ENCODE results near the gene CCSER1. TPM values are rescaled to one million over a fixed set of nuclear protein-coding genes. Genes with fewer than 3 reads are reported as not detected.

The CCSER1 gene
- total RNA-seq, 4 donors from 2014 or later = 4.0 to 6.0 (median 4.8) TPM

DNA sequence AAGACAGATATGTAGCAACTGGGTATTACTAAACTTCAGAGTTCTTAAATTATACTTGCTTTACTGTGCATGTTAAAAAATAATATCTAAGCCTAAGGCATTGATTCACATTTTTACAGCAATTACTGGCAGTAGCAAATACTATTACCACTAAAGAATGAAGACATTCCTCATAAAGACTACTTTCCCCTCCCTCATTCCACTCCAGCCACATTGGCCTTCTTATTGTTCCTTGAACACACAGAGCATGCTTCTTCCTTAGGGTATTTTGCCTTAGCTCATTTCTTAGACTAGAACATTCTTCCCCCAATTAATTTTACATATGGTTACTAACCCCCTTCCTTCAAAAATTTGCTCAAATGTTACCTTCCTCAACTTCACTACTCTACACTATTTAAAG, 717.0 kb downstream of the CCSER1 start:
- TF ChIP-seq, protein P1, sequence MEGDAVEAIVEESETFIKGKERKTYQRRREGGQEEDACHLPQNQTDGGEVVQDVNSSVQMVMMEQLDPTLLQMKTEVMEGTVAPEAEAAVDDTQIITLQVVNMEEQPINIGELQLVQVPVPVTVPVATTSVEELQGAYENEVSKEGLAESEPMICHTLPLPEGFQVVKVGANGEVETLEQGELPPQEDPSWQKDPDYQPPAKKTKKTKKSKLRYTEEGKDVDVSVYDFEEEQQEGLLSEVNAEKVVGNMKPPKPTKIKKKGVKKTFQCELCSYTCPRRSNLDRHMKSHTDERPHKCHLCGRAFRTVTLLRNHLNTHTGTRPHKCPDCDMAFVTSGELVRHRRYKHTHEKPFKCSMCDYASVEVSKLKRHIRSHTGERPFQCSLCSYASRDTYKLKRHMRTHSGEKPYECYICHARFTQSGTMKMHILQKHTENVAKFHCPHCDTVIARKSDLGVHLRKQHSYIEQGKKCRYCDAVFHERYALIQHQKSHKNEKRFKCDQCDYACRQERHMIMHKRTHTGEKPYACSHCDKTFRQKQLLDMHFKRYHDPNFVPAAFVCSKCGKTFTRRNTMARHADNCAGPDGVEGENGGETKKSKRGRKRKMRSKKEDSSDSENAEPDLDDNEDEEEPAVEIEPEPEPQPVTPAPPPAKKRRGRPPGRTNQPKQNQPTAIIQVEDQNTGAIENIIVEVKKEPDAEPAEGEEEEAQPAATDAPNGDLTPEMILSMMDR (IDR thresholded peaks at IDR 0.05) = no peak
- TF ChIP-seq EP300 (IDR thresholded peaks at IDR 0.05) = no peak
- TF ChIP-seq POLR2A (IDR thresholded peaks at IDR 0.05) = no peak
- H3K9me3 ChIP-seq = no peaks in the 10 kb centered on the region
- H3K27ac ChIP-seq = no peak overlapping the region
- H3K27me3 ChIP-seq = no peaks in the 10 kb centered on the region
- DNase-seq (ENCODE audit: low spot score in 2 of 2) = no peak
- no peak overlapping the region for H3K4me3 ChIP-seq
- H3K4me1 ChIP-seq = no peaks in the 10 kb centered on the region
- H3K36me3 ChIP-seq = no peaks in the 10 kb centered on the region

DNA sequence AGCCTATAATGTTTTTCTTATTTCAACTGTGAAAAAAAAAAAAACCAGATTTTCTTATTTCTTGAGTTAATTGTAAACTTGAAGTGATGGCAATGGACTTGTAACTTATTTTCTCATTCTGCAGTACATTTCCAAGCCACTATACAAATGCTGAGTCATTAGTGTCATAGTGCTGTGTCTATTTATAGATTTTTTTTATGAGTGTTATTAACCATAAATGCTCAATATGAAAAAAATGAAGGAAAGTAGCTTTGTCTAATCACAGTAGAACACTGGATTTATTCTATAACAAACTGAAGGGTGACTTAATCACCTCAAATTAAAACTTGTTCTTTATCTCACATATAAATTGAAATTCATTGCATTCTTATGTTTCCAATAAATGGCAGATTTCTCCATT, 718.6 kb downstream of the CCSER1 start:
- H3K9me3 ChIP-seq = no peaks in the 10 kb centered on the region
- H3K4me1 ChIP-seq = no peaks in the 10 kb centered on the region
- no peaks in the 10 kb centered on the region for H3K27me3 ChIP-seq
- no peak overlapping the region for H3K4me3 ChIP-seq
- no peak for DNase-seq (ENCODE audit: low spot score in 2 of 2)
- TF ChIP-seq, protein P1 (IDR thresholded peaks at IDR 0.05) = no peak
- H3K27ac ChIP-seq = no peak overlapping the region
- no peaks in the 10 kb centered on the region for H3K36me3 ChIP-seq

DNA sequence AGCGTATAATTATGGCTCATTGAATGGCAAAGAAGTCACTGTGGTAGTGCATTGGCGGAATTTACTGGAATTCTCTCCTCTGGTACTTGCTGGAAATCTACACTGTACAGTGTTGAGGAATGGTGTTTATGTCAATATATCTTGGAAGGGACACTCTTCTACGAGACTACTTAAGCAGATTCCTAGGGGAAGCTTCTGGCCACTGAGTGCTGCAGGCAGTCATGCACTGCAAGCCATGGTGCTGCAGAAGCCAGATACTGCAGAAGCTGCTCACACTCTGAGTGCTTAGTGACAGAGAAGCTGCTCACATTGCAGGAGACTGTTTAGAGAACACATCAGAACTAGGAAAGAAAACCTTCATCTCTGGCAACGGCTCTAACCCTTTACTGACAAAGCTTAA, 725.0 kb downstream of the CCSER1 start:
- Histone ChIP-seq H3K36me3 (no peaks in the 10 kb centered on the region), H3K4me3 (no peak overlapping the region), H3K4me1 (no peaks in the 10 kb centered on the region), H3K9me3 (no peaks in the 10 kb centered on the region), H3K27me3 (no peaks in the 10 kb centered on the region), H3K27ac (no peak overlapping the region)
- DNase-seq (ENCODE audit: low spot score in 2 of 2) = no peak
- TF ChIP-seq, protein P1 (IDR thresholded peaks at IDR 0.05) = no peak
- TF ChIP-seq EP300 (IDR thresholded peaks at IDR 0.05) = no peak
- no peak for TF ChIP-seq POLR2A (IDR thresholded peaks at IDR 0.05)
- 61 to 73% methylated on average over 4 of the region's 4 CpGs for WGBS, 2 donors

DNA sequence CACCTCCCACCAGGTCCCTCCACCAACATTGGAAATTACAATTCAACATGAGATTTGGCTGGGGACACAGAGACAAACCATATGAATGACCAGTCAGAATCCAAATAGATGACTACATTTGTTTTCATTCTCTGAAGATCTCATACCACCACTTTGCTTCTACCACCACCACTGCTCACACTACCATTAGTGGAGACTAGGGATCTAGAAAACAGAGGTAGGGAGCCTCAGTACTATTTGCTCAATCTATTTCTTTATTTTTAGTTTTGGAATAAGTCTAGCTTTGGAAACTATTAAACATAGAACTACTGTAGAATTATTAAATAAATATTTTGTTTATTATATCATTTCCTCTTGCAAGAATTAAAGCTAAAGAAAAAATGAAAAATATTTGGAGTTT, 727.9 kb downstream of the CCSER1 start:
- no peaks in the 10 kb centered on the region for H3K4me1 ChIP-seq
- H3K36me3 ChIP-seq = no peaks in the 10 kb centered on the region
- H3K27me3 ChIP-seq = no peaks in the 10 kb centered on the region
- H3K9me3 ChIP-seq = no peaks in the 10 kb centered on the region
- no peak overlapping the region for H3K4me3 ChIP-seq
- DNase-seq (ENCODE audit: low spot score in 2 of 2) = no peak
- TF ChIP-seq POLR2A (IDR thresholded peaks at IDR 0.05) (no peak), EP300 (IDR thresholded peaks at IDR 0.05) (no peak)
- TF ChIP-seq, protein P1 (IDR thresholded peaks at IDR 0.05) = no peak
- H3K27ac ChIP-seq = no peak overlapping the region

DNA sequence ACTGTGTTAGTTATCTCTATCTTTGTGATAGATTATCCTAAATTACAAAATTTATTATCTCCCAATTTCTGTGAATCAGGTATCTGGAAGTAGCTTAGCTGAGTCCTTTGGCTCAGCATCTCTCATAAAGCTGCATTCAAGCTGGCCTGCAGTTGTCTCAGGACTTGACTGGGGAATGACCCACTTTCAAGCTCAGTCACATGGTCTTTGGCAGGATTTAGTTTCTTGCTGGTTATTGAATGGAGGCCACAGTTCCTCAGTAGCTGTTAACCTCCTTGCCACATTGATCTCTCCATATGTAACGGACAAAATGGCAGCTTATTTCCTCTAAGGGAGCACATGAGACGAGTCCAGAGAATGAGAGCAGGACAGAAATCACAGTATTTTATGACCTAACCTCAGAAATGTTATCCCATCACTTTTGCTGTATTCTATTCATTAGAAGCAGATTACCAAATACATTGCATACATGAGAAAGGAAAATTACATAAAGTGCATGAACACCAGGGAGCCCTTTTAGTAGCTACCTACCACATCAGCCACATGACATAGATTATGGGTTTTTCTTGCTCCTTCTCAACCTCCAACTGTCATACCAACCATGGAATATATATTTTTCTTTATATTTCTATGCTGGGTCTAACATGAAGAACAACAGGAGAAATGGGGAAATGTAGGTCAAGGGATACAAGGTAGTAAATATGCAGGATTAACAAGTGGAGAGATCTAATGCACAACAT, 730.1 kb downstream of the CCSER1 start:
- H3K9me3 ChIP-seq = no peaks in the 10 kb centered on the region
- no peaks in the 10 kb centered on the region for H3K4me1 ChIP-seq
- TF ChIP-seq, protein P1 (IDR thresholded peaks at IDR 0.05) = no peak
- TF ChIP-seq EP300 (IDR thresholded peaks at IDR 0.05) (no peak), POLR2A (IDR thresholded peaks at IDR 0.05) (no peak)
- H3K4me3 ChIP-seq = no peak overlapping the region
- H3K36me3 ChIP-seq = no peaks in the 10 kb centered on the region
- DNase-seq (ENCODE audit: low spot score in 2 of 2) = no peak
- H3K27me3 ChIP-seq = no peaks in the 10 kb centered on the region
- H3K27ac ChIP-seq = no peak overlapping the region
- WGBS, 2 donors = 86 to 93% methylated on average over 2 of the region's 2 CpGs
